Fibroblast of lung (primary cell): Measurements from ENCODE around the gene PAPLN. TPM values are rescaled to one million over a fixed set of nuclear protein-coding genes. Genes with fewer than 3 reads are reported as not detected.

Source experiments
- DNase-seq, 2 donors: peaks; one replicate each; pipeline versions ENCODE4 v3.0.0 to v3.0.0-alpha.2; 2010; ENCODE audit warnings: low read depth in 2 of 2
- H2AFZ ChIP-seq: 2 replicates; pipeline ENCODE4 v1.5.1; 2012; ENCODE audit warnings: low read length, control low read depth, inconsistent platforms
- H3K27ac ChIP-seq: 2 replicates; pipeline ENCODE4 v1.5.1; 2011; ENCODE audit warnings: low read length, control low read depth; ENCODE audit not compliant: insufficient read depth
- H3K27me3 ChIP-seq: 2 replicates; pipeline ENCODE4 v1.5.1; 2011; ENCODE audit warnings: mild to moderate bottlenecking, low read length; ENCODE audit not compliant: control insufficient read depth, insufficient read depth
- H3K36me3 ChIP-seq: 2 replicates; pipeline ENCODE4 v1.5.1; 2011; ENCODE audit warnings: low read length; ENCODE audit not compliant: control insufficient read depth, insufficient read depth
- H3K4me1 ChIP-seq: 2 replicates; pipeline ENCODE4 v1.5.1; 2011; ENCODE audit warnings: low read length; ENCODE audit not compliant: control insufficient read depth, insufficient read depth; ENCODE audit errors: extremely low read depth
- H3K4me2 ChIP-seq: 2 replicates; pipeline ENCODE4 v1.5.1; 2011; ENCODE audit warnings: low read length, control low read depth; ENCODE audit not compliant: insufficient read depth; ENCODE audit errors: extremely low read depth
- H3K4me3 ChIP-seq, 4 experiments: fragments of 200-600 bp in 1 of 4; sonication (generic) in 1 of 4; replicated peaks in 1 of 4; 2 replicates each; pipeline ENCODE4 v1.5.1; 2011 to 2016; ENCODE audit warnings: low read length in 4 of 4, low read depth in 3 of 4, mild to moderate bottlenecking in 3 of 4, control low read depth in 2 of 4, inconsistent platforms in 1 of 4, mixed read lengths in 1 of 4; ENCODE audit not compliant: insufficient read depth in 1 of 4; ENCODE audit errors: control extremely low read depth in 1 of 4
- H3K79me2 ChIP-seq: 2 replicates; pipeline ENCODE4 v1.5.1; 2012; ENCODE audit warnings: mild to moderate bottlenecking, low read length, inconsistent platforms; ENCODE audit not compliant: control insufficient read depth, insufficient read depth
- H3K9ac ChIP-seq: 2 replicates; pipeline ENCODE4 v1.5.1; 2011; ENCODE audit warnings: mild to moderate bottlenecking, low read length, control low read depth; ENCODE audit not compliant: insufficient read depth
- H3K9me3 ChIP-seq: 2 replicates; pipeline ENCODE4 v1.5.1; 2012; ENCODE audit warnings: low read depth, low read length; ENCODE audit not compliant: control insufficient read depth, insufficient read depth
- H4K20me1 ChIP-seq: 2 replicates; pipeline ENCODE4 v1.5.1; 2011; ENCODE audit warnings: low read length; ENCODE audit not compliant: control insufficient read depth, insufficient read depth; ENCODE audit errors: extremely low read depth
- CTCF ChIP-seq, 2 donors: IDR thresholded peaks in 1 of 2; conservative IDR thresholded peaks in 1 of 2; 1 replicate in 1 of 2; 2 replicates in 1 of 2; pipeline ENCODE4 v1.5.1; 2011 to 2012; ENCODE audit warnings: low read length in 2 of 2, control low read depth in 1 of 2, inconsistent platforms in 1 of 2, low read depth in 1 of 2, mild to moderate bottlenecking in 1 of 2
- EZH2 ChIP-seq: IDR thresholded peaks from 2 replicates; pipeline ENCODE4 v1.5.1; 2012; ENCODE audit warnings: low read length, control low read depth, mild to moderate bottlenecking; ENCODE audit errors: missing control alignments
- polyA plus RNA-seq, 2 donors: library from polyadenylated mRNA; depleted of rRNA in 1 of 2; stranded (reverse) in 1 of 2; unstranded in 1 of 2; fragments of >200 nt; gene quantifications; 2 replicates each; pipeline ENCODE4 v1.2.1, GENCODE V29; 2011 to 2012; ENCODE audit warnings: missing spikeins in 1 of 2
- total RNA-seq: library from RNA; depleted of rRNA; stranded (reverse); fragments of >200 nt; gene quantifications from 2 replicates; pipeline ENCODE4 v1.2.1, GENCODE V29; 2014

The PAPLN gene
- total and polyA plus RNA-seq, 2 donors (not counting 1 experiment from before 2014, with no cell fraction given): 1.3 to 6.9 TPM

- no peaks in the 10 kb centered on the region for H3K27me3 ChIP-seq
- peak in 1 of 2 donors; percentile 13 for DNase-seq
- no peaks in the 10 kb centered on the region for H4K20me1 ChIP-seq
- no peak overlapping the region for H3K27ac ChIP-seq
- no peaks in the 10 kb centered on the region for H3K9me3 ChIP-seq
- H2AFZ ChIP-seq: no peak overlapping the region
- H3K36me3 ChIP-seq: no peaks in the 10 kb centered on the region
- H3K4me3 ChIP-seq: no peak overlapping the region
- no peaks in the 10 kb centered on the region for H3K4me1 ChIP-seq
- no peaks in the 10 kb centered on the region for H3K79me2 ChIP-seq
- TF ChIP-seq EZH2 (no peak), CTCF (conservative IDR thresholded peaks at IDR 0.05 in 1 of 2, IDR thresholded peaks at IDR 0.05 in 1 of 2; ENCODE audit: low read depth in 1 of 2, low read length in 2 of 2) (no peak)
- H3K4me2 ChIP-seq: no peak overlapping the region
- no peak overlapping the region for H3K9ac ChIP-seq
Measured at GRCh38 chr14:73289729-73290128, 52.4 kb downstream of the PAPLN start.

GRCh38 chr14:73290279-73290678 lies 53.0 kb downstream of the PAPLN start:
- H3K36me3 ChIP-seq: no peaks in the 10 kb centered on the region
- H2AFZ ChIP-seq: no peak overlapping the region
- H3K9ac ChIP-seq: no peak overlapping the region
- H3K4me1 ChIP-seq: no peaks in the 10 kb centered on the region
- no peak for TF ChIP-seq CTCF (conservative IDR thresholded peaks at IDR 0.05 in 1 of 2, IDR thresholded peaks at IDR 0.05 in 1 of 2; ENCODE audit: low read depth in 1 of 2, low read length in 2 of 2)
- TF ChIP-seq EZH2: no peak
- H4K20me1 ChIP-seq: no peaks in the 10 kb centered on the region
- H3K4me2 ChIP-seq: no peak overlapping the region
- no peaks in the 10 kb centered on the region for H3K9me3 ChIP-seq
- DNase-seq: peak in 1 of 2 donors; percentile 28
- no peaks in the 10 kb centered on the region for H3K79me2 ChIP-seq
- H3K27me3 ChIP-seq: no peaks in the 10 kb centered on the region
- no peak overlapping the region for H3K27ac ChIP-seq
- H3K4me3 ChIP-seq: no peak overlapping the region

GRCh38 chr14:73293782-73294781 lies 56.8 kb downstream of the PAPLN start:
- no peaks in the 10 kb centered on the region for H3K27me3 ChIP-seq
- DNase-seq: peak in 1 of 2 donors; percentile 22
- no peak overlapping the region for H3K27ac ChIP-seq
- H3K4me2 ChIP-seq: no peak overlapping the region
- H2AFZ ChIP-seq: no peak overlapping the region
- no peaks in the 10 kb centered on the region for H3K4me1 ChIP-seq
- no peaks in the 10 kb centered on the region for H4K20me1 ChIP-seq
- no peak overlapping the region for H3K4me3 ChIP-seq
- no peak overlapping the region for H3K9ac ChIP-seq
- H3K79me2 ChIP-seq: no peaks in the 10 kb centered on the region
- H3K36me3 ChIP-seq: no peaks in the 10 kb centered on the region
- no peaks in the 10 kb centered on the region for H3K9me3 ChIP-seq
- no peak for TF ChIP-seq CTCF (conservative IDR thresholded peaks at IDR 0.05 in 1 of 2, IDR thresholded peaks at IDR 0.05 in 1 of 2; ENCODE audit: low read depth in 1 of 2, low read length in 2 of 2)
- TF ChIP-seq EZH2: no peak
